ENCODE measurements around the gene PRMT3. TPM values are rescaled to one million over a fixed set of nuclear protein-coding genes. Genes with fewer than 3 reads are reported as not detected.
"Not testable (repeated sequence)": the region's sequence is repeated elsewhere in the genome, so short reads cannot be mapped to it uniquely, and the experiment has no call there.

Gene PRMT3
- total RNA-seq, 1 donor from 2014 or later = 39.6 TPM

DNA sequence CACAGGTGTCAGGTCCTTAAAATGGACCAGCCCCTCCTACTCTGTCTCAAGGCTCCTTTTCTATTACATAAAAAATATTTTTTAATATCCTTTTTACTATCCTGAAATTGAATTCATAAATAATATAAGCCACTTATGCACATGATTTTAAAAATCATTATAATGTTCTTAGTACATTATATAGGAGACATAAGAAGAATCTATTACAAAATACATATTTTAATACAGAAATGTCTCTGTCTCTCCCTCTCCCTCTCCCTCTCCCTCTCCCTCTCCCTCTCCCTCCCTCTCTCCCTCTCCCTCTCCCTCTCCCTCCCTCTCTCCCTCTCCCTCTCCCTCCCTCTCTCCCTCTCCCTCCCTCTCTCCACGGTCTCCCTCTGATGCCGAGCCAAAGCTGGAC lies 159.9 kb downstream of the PRMT3 start:
- peaks cover 12% of the 10 kb centered on the region for H3K27me3 Mint-ChIP-seq (ENCODE audit: insufficient read depth, low read depth)

DNA sequence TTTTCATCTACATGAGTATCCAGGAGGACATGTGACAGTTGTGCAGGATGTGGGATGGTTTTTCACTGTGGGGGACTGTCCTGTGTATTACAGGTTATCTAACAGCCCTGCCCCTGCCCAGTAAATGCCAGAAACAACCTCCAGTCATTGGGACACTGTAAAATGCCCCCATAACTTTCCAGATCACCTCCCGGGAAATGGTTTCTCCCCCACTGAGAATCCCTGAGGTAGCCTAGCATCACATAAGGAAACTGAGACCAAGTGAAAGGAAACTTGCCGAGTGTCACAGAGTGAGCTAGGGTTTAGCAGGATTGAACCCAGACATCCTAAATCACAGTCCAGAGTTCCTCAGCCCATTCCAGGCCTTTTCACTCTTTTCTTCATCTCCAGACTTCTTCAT lies 163.6 kb downstream of the PRMT3 start:
- H3K36me3 ChIP-seq = no peaks in the 10 kb centered on the region
- peaks cover 4% of the 10 kb centered on the region for H3K9me3 Mint-ChIP-seq
- no peak overlapping the region for H3K27ac Mint-ChIP-seq
- no peak for DNase-seq (ENCODE audit: low spot score)
- no peak overlapping the region for H3K27ac ChIP-seq
- H3F3A ChIP-seq (ENCODE audit: low read depth) = no peaks in the 10 kb centered on the region
- H2AFZ ChIP-seq (replicated peaks) = no peak overlapping the region
- H3K27me3 ChIP-seq = peaks cover 9% of the 10 kb centered on the region
- no peak overlapping the region for H3K4me3 ChIP-seq
- peaks cover 15% of the 10 kb centered on the region for H3K27me3 Mint-ChIP-seq (ENCODE audit: insufficient read depth, low read depth)
- TF ChIP-seq EZH2 (IDR thresholded peaks at IDR 0.05) = no peak
- TF ChIP-seq, protein P1, sequence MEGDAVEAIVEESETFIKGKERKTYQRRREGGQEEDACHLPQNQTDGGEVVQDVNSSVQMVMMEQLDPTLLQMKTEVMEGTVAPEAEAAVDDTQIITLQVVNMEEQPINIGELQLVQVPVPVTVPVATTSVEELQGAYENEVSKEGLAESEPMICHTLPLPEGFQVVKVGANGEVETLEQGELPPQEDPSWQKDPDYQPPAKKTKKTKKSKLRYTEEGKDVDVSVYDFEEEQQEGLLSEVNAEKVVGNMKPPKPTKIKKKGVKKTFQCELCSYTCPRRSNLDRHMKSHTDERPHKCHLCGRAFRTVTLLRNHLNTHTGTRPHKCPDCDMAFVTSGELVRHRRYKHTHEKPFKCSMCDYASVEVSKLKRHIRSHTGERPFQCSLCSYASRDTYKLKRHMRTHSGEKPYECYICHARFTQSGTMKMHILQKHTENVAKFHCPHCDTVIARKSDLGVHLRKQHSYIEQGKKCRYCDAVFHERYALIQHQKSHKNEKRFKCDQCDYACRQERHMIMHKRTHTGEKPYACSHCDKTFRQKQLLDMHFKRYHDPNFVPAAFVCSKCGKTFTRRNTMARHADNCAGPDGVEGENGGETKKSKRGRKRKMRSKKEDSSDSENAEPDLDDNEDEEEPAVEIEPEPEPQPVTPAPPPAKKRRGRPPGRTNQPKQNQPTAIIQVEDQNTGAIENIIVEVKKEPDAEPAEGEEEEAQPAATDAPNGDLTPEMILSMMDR (IDR thresholded peaks at IDR 0.05) = no peak
- TF ChIP-seq EZH2phosphoT487 (IDR thresholded peaks at IDR 0.05) = no peak
- H3K79me2 ChIP-seq (ENCODE audit: low read depth) = no peaks in the 10 kb centered on the region
- H3K4me2 ChIP-seq = no peak overlapping the region
- H3K4me1 ChIP-seq = no peaks in the 10 kb centered on the region
- H4K20me1 ChIP-seq (ENCODE audit: low read depth) = no peaks in the 10 kb centered on the region
- H3K4me3 Mint-ChIP-seq = no peak overlapping the region
- no peaks in the 10 kb centered on the region for H3K36me3 Mint-ChIP-seq
- H3K9ac ChIP-seq = no peak overlapping the region
- no peaks in the 10 kb centered on the region for H3K9me3 ChIP-seq (ENCODE audit: low read depth)
- H3K4me1 Mint-ChIP-seq = no peaks in the 10 kb centered on the region

More for the DNA sequence above, 159.9 kb downstream of the PRMT3 start:
- H3K4me2 ChIP-seq = no peak overlapping the region
- no peaks in the 10 kb centered on the region for H3K36me3 ChIP-seq
- no peaks in the 10 kb centered on the region for H3F3A ChIP-seq (ENCODE audit: low read depth)
- peaks cover 43% of the 10 kb centered on the region for H3K27me3 ChIP-seq
- H3K4me1 ChIP-seq = peaks cover 4% of the 10 kb centered on the region
- no peak overlapping the region for H3K4me3 ChIP-seq
- H3K27ac ChIP-seq = no peak overlapping the region
- no peak overlapping the region for H3K4me3 Mint-ChIP-seq
- H3K9ac ChIP-seq = no peak overlapping the region
- no peak overlapping the region for H2AFZ ChIP-seq (replicated peaks)
- no peak for TF ChIP-seq EZH2 (IDR thresholded peaks at IDR 0.05)
- TF ChIP-seq EZH2phosphoT487 (IDR thresholded peaks at IDR 0.05) = no peak
- TF ChIP-seq, protein P1 (IDR thresholded peaks at IDR 0.05) = no peak
- no peak for DNase-seq (ENCODE audit: low spot score)
- no peaks in the 10 kb centered on the region for H3K79me2 ChIP-seq (ENCODE audit: low read depth)
- H3K27ac Mint-ChIP-seq = no peak overlapping the region
- no peaks in the 10 kb centered on the region for H3K9me3 ChIP-seq (ENCODE audit: low read depth)
- H3K36me3 Mint-ChIP-seq = no peaks in the 10 kb centered on the region
- no peaks in the 10 kb centered on the region for H4K20me1 ChIP-seq (ENCODE audit: low read depth)
- peaks cover 12% of the 10 kb centered on the region for H3K4me1 Mint-ChIP-seq
- peaks cover 3% of the 10 kb centered on the region for H3K9me3 Mint-ChIP-seq

DNA sequence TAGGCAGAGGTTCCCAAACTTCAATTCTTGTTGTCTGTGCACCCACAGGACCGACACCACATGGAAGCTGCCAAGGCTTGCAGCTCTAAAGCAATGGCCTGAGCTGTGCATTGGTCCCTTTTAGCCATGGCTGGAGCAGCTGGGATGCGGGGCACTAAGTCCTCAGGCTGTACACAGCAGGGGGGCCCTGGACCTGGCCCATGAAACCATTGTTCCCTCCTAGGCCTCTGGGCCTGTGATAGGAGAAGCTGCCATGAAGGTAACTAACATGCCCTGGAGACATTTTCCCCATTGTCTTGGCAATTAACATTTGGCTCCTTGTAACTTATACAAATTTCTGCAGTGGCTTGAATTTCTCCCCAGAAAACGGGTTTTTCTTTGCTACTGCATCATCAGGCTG lies 168.3 kb downstream of the PRMT3 start:
- Histone ChIP-seq H3K4me2 (no peak overlapping the region), H4K20me1 (ENCODE audit: low read depth) (no peaks in the 10 kb centered on the region), H3K36me3 (no peaks in the 10 kb centered on the region), H2AFZ (replicated peaks) (no peak overlapping the region), H3K4me3 (no peak overlapping the region), H3K9me3 (ENCODE audit: low read depth) (no peaks in the 10 kb centered on the region), H3K9ac (no peak overlapping the region), H3F3A (ENCODE audit: low read depth) (no peaks in the 10 kb centered on the region), H3K79me2 (ENCODE audit: low read depth) (no peaks in the 10 kb centered on the region), H3K27ac (no peak overlapping the region), H3K27me3 (peaks cover 4% of the 10 kb centered on the region), H3K4me1 (no peaks in the 10 kb centered on the region)
- TF ChIP-seq EZH2phosphoT487 (IDR thresholded peaks at IDR 0.05) = no peak
- TF ChIP-seq, protein P1 (IDR thresholded peaks at IDR 0.05) = no peak
- TF ChIP-seq EZH2 (IDR thresholded peaks at IDR 0.05) = no peak
- no peak overlapping the region for H3K27ac Mint-ChIP-seq
- H3K27me3 Mint-ChIP-seq (ENCODE audit: insufficient read depth, low read depth) = peaks cover 6% of the 10 kb centered on the region
- H3K4me1 Mint-ChIP-seq = no peaks in the 10 kb centered on the region
- H3K36me3 Mint-ChIP-seq = no peaks in the 10 kb centered on the region
- DNase-seq (ENCODE audit: low spot score) = no peak
- H3K9me3 Mint-ChIP-seq = peaks cover 6% of the 10 kb centered on the region
- H3K4me3 Mint-ChIP-seq = no peak overlapping the region

DNA sequence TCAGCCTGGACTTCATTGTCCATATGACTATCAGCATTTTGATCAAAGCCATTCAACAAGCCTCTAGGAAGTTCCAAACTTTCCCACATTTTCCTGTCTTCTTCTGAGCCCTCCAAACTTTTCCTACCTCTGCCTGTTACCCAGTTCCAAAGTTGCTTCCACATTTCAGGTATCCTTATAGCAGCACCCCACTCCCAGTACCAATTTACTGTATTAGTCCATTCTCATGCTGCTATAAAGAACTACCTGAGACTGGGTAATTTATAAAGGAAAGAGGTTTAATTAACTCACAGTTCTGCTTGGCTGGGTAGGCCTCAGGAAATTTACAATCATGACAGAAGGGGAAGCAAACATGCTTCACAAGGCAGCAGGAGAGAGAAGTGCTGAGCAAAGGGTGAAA lies 168.9 kb downstream of the PRMT3 start:
- H2AFZ ChIP-seq (replicated peaks); DNase-seq (ENCODE audit: low spot score); H3K9ac ChIP-seq; H3K4me3 ChIP-seq; H3K4me3 Mint-ChIP-seq; H4K20me1 ChIP-seq (ENCODE audit: low read depth); H3K79me2 ChIP-seq (ENCODE audit: low read depth); H3K27me3 Mint-ChIP-seq (ENCODE audit: insufficient read depth, low read depth); H3K9me3 ChIP-seq (ENCODE audit: low read depth); H3K9me3 Mint-ChIP-seq; H3K27me3 ChIP-seq; H3K27ac ChIP-seq; H3K4me1 Mint-ChIP-seq; H3K36me3 Mint-ChIP-seq; H3K4me1 ChIP-seq; H3F3A ChIP-seq (ENCODE audit: low read depth); H3K4me2 ChIP-seq; H3K36me3 ChIP-seq; H3K27ac Mint-ChIP-seq: not testable (repeated sequence)
